WI38 (cell line): ENCODE data around the gene CIROP.

ENCODE experiments used
- H3K4me3 ChIP-seq: 2 replicates; pipeline ENCODE4 v1.5.1; 2011; ENCODE audit warnings: low read depth, mild to moderate bottlenecking, control low read depth, low read length
- TF ChIP-seq, protein P1 (sequence below): IDR thresholded peaks from 2 replicates; pipeline ENCODE4 v1.5.1; 2012; ENCODE audit warnings: low read depth, mild to moderate bottlenecking, control low read depth, low read length

Gene CIROP

GRCh38 chr14:23118506-23119362, 13.9 kb upstream of the CIROP start, which contains the start of gene CEBPE:
TSS of gene CEBPE (minus strand) at chr14:23119255. CDS start at chr14:23119091, 164 bp downstream.
- no peak within 1 kb of the TSS for H3K4me3 ChIP-seq
- TF ChIP-seq, protein P1, sequence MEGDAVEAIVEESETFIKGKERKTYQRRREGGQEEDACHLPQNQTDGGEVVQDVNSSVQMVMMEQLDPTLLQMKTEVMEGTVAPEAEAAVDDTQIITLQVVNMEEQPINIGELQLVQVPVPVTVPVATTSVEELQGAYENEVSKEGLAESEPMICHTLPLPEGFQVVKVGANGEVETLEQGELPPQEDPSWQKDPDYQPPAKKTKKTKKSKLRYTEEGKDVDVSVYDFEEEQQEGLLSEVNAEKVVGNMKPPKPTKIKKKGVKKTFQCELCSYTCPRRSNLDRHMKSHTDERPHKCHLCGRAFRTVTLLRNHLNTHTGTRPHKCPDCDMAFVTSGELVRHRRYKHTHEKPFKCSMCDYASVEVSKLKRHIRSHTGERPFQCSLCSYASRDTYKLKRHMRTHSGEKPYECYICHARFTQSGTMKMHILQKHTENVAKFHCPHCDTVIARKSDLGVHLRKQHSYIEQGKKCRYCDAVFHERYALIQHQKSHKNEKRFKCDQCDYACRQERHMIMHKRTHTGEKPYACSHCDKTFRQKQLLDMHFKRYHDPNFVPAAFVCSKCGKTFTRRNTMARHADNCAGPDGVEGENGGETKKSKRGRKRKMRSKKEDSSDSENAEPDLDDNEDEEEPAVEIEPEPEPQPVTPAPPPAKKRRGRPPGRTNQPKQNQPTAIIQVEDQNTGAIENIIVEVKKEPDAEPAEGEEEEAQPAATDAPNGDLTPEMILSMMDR, result no peak

GRCh38 chr14:23117371-23118020, 12.7 kb upstream of the CIROP start:
- H3K4me3 ChIP-seq, result no peak overlapping the region
- TF ChIP-seq, protein P1, result no peak

DNA sequence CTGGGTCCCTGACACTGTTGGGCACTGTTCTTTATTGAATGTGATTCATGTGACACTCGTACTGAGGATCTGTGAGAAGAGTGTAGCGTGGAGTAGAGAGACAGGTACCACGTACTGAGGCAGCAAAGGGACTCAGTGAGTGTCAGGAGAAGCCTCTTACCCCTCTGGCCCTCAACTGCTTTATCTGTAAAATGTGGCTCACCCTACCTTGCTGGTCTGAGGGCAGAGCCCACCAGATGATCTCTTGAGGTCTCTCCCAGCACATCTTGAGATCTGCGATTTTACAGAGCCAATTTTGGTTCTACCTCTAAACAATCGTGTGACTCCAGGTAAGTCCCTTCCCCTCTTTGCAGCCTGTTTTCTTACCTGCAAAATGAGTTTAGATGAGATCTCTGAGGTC, 11.1 kb upstream of the CIROP start:
- no peak overlapping the region for H3K4me3 ChIP-seq
- TF ChIP-seq, protein P1, result no peak

DNA sequence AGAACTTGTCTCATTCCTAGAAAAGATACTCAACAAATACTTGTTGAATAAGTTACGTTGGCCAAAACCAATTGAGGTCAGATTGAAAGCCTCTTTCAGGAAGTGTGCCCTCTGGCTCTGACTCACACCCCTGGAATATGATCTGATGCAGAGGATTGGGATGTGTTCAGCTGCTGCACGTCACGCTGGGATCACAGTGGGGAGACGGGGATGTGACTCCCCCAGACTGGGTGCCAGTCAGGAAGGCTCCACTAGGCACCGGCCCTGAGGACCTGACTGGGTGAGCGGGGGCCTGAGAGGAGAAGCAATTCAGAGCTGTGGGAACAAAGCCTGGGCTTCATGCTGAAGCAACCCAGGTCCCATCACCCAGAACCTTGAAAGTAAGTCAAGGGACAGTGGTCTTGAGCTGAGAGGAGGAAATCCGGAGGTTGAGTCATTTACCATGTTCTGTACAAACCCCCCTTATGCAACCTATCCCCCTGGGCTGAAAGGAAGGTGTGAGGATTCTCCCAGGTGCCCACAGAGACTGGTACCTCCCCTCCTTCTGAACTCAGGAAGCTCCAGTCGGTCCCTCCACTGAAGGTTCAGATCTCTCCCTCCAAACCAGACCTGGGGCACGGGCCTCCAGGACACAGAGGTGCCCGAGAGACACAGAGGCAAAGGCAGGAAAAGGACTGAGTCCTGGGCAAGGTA, 10.4 kb upstream of the CIROP start:
- TF ChIP-seq, protein P1, result no peak
- no peak overlapping the region for H3K4me3 ChIP-seq

GRCh38 chr14:23114669-23115038, 9.9 kb upstream of the CIROP start:
- H3K4me3 ChIP-seq, result 0 out of 2 replicates have a peak overlapping the region, but pooled peaks have one; percentile 3
- TF ChIP-seq, protein P1, result no peak

DNA sequence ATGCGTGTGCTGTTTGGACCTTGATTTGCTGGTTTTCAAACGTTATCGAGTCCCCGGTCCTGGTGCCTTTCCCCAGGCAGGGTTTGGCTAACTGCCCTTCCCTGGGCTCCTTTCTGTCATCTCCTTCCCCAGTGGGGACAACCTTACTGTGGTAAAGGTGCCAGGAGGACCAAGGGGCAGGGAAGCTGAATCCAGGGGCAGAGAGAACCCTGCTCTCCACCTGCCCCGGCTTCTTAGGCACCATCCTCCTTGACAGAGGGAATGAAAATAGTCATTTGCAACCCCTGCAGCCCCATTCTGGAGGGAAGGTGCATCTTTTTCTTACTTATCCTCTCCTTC, 9.3 kb upstream of the CIROP start:
- TF ChIP-seq, protein P1, result no peak
- H3K4me3 ChIP-seq, result no peak overlapping the region
